ENCODE results near the gene OMD.
"Not testable (repeated sequence)": the region's sequence is repeated elsewhere in the genome, so short reads cannot be mapped to it uniquely, and the experiment has no call there.

Gene OMD

DNA sequence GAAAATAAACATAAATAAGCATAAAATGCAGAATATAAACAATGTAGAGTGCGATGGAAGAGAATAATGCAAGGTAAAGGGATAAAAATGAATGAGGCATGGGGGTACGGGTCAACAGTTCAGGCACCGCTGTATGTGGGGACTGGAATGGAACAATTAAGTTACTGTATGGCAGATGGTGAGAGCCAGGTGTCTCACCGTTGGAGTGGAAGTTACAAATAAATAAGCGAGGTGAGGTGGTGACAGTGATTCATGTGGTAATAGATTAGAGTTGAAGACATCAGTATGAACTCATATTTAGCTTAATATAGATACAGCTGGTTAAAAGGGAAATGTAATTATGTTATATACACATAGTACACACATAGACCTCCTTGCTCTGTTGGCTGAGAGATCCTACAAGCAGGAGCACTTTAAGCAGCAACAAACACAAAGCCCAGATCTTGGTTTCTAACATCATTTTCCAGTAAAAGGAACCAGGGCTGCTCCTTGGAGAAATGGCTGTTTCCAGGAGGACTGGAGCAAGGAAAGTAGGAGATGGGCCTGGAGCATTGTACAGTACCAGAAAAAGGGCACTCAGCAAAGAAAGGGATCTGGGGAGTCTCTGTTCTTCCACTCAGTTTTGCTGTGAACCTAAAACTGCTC, 2.4 kb upstream of the OMD start:
- H3K27ac ChIP-seq (ENCODE audit: low read depth, low read length) = no peak overlapping the region
- no peak overlapping the region for H2BK120ac ChIP-seq (ENCODE audit: low read depth, low read length)
- H2BK5ac ChIP-seq (ENCODE audit: low read length) = no peak overlapping the region
- H3K23ac ChIP-seq (ENCODE audit: low read length) = no peak overlapping the region
- no peak overlapping the region for H3K4ac ChIP-seq (ENCODE audit: low read depth, low read length)
- H3K56ac ChIP-seq (ENCODE audit: low read length) = no peak overlapping the region
- no peak overlapping the region for H3K4me3 ChIP-seq (ENCODE audit: low read length)
- H2AK5ac ChIP-seq (ENCODE audit: low read length) = no peak overlapping the region
- no peak overlapping the region for H3K9ac ChIP-seq (ENCODE audit: low read length)
- DNase-seq = no peak
- no peak overlapping the region for H4K8ac ChIP-seq (ENCODE audit: low read depth, low read length)
- H4K5ac ChIP-seq (ENCODE audit: low read length) = no peak overlapping the region
- H3K4me1 ChIP-seq (ENCODE audit: control insufficient read depth, low read depth, low read length) = no peaks in the 10 kb centered on the region
- no peaks in the 10 kb centered on the region for H3K79me2 ChIP-seq (ENCODE audit: control insufficient read depth, insufficient read depth, low read length)
- H3K79me1 ChIP-seq (ENCODE audit: low read length) = no peaks in the 10 kb centered on the region
- no CpG with 5 or more reads among the region's 5 CpGs for WGBS (ENCODE audit: extremely low coverage, insufficient coverage, low lambda C conversion rate)
- H3K27me3 ChIP-seq (ENCODE audit: insufficient read depth, low read length, poor library complexity) = no peaks in the 10 kb centered on the region
- H3K18ac ChIP-seq (ENCODE audit: low read length) = no peak overlapping the region
- H3K4me2 ChIP-seq (ENCODE audit: low read length) = no peak overlapping the region
- no peaks in the 10 kb centered on the region for H3K36me3 ChIP-seq (ENCODE audit: control insufficient read depth, insufficient read depth, low read length)
- no peak overlapping the region for H2BK15ac ChIP-seq (replicated peaks; ENCODE audit: low read depth)

DNA sequence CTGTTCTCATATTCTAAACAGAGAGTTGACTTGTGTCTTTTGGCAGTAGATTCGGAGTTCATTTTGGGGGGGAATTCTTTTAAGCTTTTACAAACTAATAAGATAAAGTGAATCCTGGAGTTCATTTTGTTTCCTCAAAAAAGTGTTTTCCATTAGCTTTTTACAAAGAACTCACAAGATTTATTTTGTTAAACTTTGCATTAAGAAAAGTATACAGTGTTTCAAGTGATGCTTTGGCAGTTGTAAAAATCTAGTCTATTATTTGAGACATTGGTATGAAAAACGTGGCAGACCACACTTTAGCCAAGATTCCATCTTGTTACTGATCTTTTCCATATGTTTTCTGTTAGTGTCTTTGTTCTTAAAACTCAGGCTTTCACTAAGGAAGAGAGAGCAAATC, 1.2 kb upstream of the OMD start:
- H3K4ac ChIP-seq (ENCODE audit: low read depth, low read length) = no peak overlapping the region
- no peak overlapping the region for H3K56ac ChIP-seq (ENCODE audit: low read length)
- H2BK15ac ChIP-seq (replicated peaks; ENCODE audit: low read depth) = no peak overlapping the region
- DNase-seq = no peak
- no peak overlapping the region for H3K9ac ChIP-seq (ENCODE audit: low read length)
- no peak overlapping the region for H2BK120ac ChIP-seq (ENCODE audit: low read depth, low read length)
- H4K5ac ChIP-seq (ENCODE audit: low read length) = no peak overlapping the region
- H3K23ac ChIP-seq (ENCODE audit: low read length) = no peak overlapping the region
- no peaks in the 10 kb centered on the region for H3K79me1 ChIP-seq (ENCODE audit: low read length)
- H3K36me3 ChIP-seq (ENCODE audit: control insufficient read depth, insufficient read depth, low read length) = no peaks in the 10 kb centered on the region
- H3K79me2 ChIP-seq (ENCODE audit: control insufficient read depth, insufficient read depth, low read length) = no peaks in the 10 kb centered on the region
- H2BK5ac ChIP-seq (ENCODE audit: low read length) = no peak overlapping the region
- H3K18ac ChIP-seq (ENCODE audit: low read length) = no peak overlapping the region
- H3K4me2 ChIP-seq (ENCODE audit: low read length) = no peak overlapping the region
- H3K4me3 ChIP-seq (ENCODE audit: low read length) = no peak overlapping the region
- no CpG with 5 or more reads among the region's 2 CpGs for WGBS (ENCODE audit: extremely low coverage, insufficient coverage, low lambda C conversion rate)
- H4K8ac ChIP-seq (ENCODE audit: low read depth, low read length) = no peak overlapping the region
- no peaks in the 10 kb centered on the region for H3K27me3 ChIP-seq (ENCODE audit: insufficient read depth, low read length, poor library complexity)
- H3K4me1 ChIP-seq (ENCODE audit: control insufficient read depth, low read depth, low read length) = no peaks in the 10 kb centered on the region
- H3K27ac ChIP-seq (ENCODE audit: low read depth, low read length) = no peak overlapping the region
- no peak overlapping the region for H2AK5ac ChIP-seq (ENCODE audit: low read length)

DNA sequence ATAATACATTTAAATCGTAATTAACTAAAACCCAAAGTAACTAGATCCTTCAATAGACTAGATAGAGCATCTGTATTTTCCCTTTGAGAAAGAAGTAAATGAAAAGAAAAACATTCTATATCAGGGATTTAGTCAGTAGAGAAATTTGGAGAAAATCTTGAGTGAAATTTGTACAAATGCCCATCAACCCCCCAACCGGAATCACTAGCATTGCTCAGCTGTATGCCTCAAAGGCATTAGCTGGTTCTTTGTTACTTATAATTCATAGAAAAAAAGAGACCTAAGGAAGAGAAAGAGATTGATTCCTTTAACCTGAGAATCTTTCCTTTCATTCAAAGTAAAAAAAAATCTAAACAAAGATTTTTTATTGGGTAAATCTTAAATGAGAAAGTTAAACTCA, 659 bp downstream of the OMD start:
- no peaks in the 10 kb centered on the region for H3K79me1 ChIP-seq (ENCODE audit: low read length)
- no peaks in the 10 kb centered on the region for H3K4me1 ChIP-seq (ENCODE audit: control insufficient read depth, low read depth, low read length)
- no peaks in the 10 kb centered on the region for H3K79me2 ChIP-seq (ENCODE audit: control insufficient read depth, insufficient read depth, low read length)
- WGBS (ENCODE audit: extremely low coverage, insufficient coverage, low lambda C conversion rate) = 100% methylated on average over 1 of the region's 2 CpGs
- no peak overlapping the region for H2BK5ac ChIP-seq (ENCODE audit: low read length)
- H4K8ac ChIP-seq (ENCODE audit: low read depth, low read length) = no peak overlapping the region
- H3K18ac ChIP-seq (ENCODE audit: low read length) = no peak overlapping the region
- H3K27ac ChIP-seq (ENCODE audit: low read depth, low read length) = no peak overlapping the region
- H3K56ac ChIP-seq (ENCODE audit: low read length) = no peak overlapping the region
- H3K27me3 ChIP-seq (ENCODE audit: insufficient read depth, low read length, poor library complexity) = no peaks in the 10 kb centered on the region
- H3K23ac ChIP-seq (ENCODE audit: low read length) = no peak overlapping the region
- no peaks in the 10 kb centered on the region for H3K36me3 ChIP-seq (ENCODE audit: control insufficient read depth, insufficient read depth, low read length)
- no peak overlapping the region for H2BK15ac ChIP-seq (replicated peaks; ENCODE audit: low read depth)
- DNase-seq = no peak
- no peak overlapping the region for H3K4ac ChIP-seq (ENCODE audit: low read depth, low read length)
- H4K5ac ChIP-seq (ENCODE audit: low read length) = no peak overlapping the region
- no peak overlapping the region for H2AK5ac ChIP-seq (ENCODE audit: low read length)
- no peak overlapping the region for H3K9ac ChIP-seq (ENCODE audit: low read length)
- H2BK120ac ChIP-seq (ENCODE audit: low read depth, low read length) = no peak overlapping the region
- no peak overlapping the region for H3K4me3 ChIP-seq (ENCODE audit: low read length)
- H3K4me2 ChIP-seq (ENCODE audit: low read length) = no peak overlapping the region

DNA sequence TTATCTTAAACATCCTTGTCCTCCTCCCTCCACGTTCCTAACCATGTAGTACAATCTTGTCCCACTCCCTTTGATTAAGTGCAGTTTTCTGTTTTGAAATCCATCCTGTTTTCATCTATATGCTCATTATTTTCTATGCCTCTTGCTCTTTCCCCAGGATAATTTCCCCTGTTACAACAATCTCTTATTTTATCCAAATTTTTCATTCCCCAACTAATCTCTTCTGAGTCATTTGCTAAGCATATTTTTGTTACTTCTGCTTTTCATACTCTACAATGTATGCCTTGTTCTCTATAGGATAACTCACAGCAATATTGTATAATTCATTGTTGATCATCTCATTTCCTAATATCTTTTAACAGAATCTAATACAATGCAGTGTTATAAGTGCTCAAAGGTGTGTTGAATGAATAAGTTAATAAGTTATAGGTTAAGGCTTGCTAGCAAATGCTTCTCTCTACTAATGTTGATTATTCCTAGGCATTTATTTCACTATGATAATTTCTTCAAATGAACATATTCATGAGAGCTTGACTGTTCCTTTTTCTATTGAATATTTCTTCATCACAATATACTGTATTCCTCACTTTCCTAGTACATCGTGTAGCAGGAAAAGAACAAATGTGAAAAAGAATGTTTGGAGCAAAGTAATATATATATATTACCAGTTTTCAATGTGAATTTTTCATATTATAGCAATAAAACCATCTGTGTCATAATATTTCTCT, 1.5 kb downstream of the OMD start:
- no peak overlapping the region for H2BK5ac ChIP-seq (ENCODE audit: low read length)
- no peak overlapping the region for H3K27ac ChIP-seq (ENCODE audit: low read depth, low read length)
- H2BK120ac ChIP-seq (ENCODE audit: low read depth, low read length) = no peak overlapping the region
- no peak overlapping the region for H3K4me2 ChIP-seq (ENCODE audit: low read length)
- H3K4ac ChIP-seq (ENCODE audit: low read depth, low read length) = no peak overlapping the region
- H2AK5ac ChIP-seq (ENCODE audit: low read length) = no peak overlapping the region
- H3K79me2 ChIP-seq (ENCODE audit: control insufficient read depth, insufficient read depth, low read length) = no peaks in the 10 kb centered on the region
- H3K9ac ChIP-seq (ENCODE audit: low read length) = no peak overlapping the region
- no peak overlapping the region for H4K5ac ChIP-seq (ENCODE audit: low read length)
- H3K23ac ChIP-seq (ENCODE audit: low read length) = no peak overlapping the region
- WGBS (ENCODE audit: extremely low coverage, insufficient coverage, low lambda C conversion rate) = no CpG with 5 or more reads among the region's 2 CpGs
- DNase-seq = no peak
- H3K36me3 ChIP-seq (ENCODE audit: control insufficient read depth, insufficient read depth, low read length) = no peaks in the 10 kb centered on the region
- H4K8ac ChIP-seq (ENCODE audit: low read depth, low read length) = no peak overlapping the region
- H3K27me3 ChIP-seq (ENCODE audit: insufficient read depth, low read length, poor library complexity) = no peaks in the 10 kb centered on the region
- H3K79me1 ChIP-seq (ENCODE audit: low read length) = no peaks in the 10 kb centered on the region
- H2BK15ac ChIP-seq (replicated peaks; ENCODE audit: low read depth) = no peak overlapping the region
- no peak overlapping the region for H3K18ac ChIP-seq (ENCODE audit: low read length)
- no peaks in the 10 kb centered on the region for H3K4me1 ChIP-seq (ENCODE audit: control insufficient read depth, low read depth, low read length)
- no peak overlapping the region for H3K4me3 ChIP-seq (ENCODE audit: low read length)
- no peak overlapping the region for H3K56ac ChIP-seq (ENCODE audit: low read length)

DNA sequence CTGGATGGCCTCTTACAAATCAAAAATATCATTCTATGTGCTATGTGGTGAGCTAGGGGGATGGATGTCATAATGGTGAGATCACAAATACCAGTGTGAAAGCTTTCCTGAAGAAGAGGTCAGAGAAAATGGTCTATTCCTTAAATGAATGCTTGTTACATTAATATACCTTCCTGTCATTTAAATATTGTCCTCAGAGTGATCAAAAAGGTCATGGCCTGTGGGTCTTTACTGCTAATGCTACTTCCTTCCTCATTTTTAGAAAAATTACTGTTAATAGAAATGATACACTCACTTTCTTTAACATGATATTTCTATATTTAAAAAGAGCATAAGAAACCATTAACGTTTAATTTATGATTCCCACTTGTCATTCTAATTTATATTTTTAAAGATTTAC, 9.7 kb downstream of the OMD start:
- Histone ChIP-seq H3K4me3 (ENCODE audit: low read length) (no peak overlapping the region), H3K79me1 (ENCODE audit: low read length) (no peaks in the 10 kb centered on the region), H4K5ac (ENCODE audit: low read length) (no peak overlapping the region), H2BK5ac (ENCODE audit: low read length) (no peak overlapping the region), H3K36me3 (ENCODE audit: control insufficient read depth, insufficient read depth, low read length) (no peaks in the 10 kb centered on the region), H3K4ac (ENCODE audit: low read depth, low read length) (no peak overlapping the region), H3K27ac (ENCODE audit: low read depth, low read length) (no peak overlapping the region), H2BK15ac (replicated peaks; ENCODE audit: low read depth) (no peak overlapping the region), H3K4me2 (ENCODE audit: low read length) (no peak overlapping the region), H3K4me1 (ENCODE audit: control insufficient read depth, low read depth, low read length) (no peaks in the 10 kb centered on the region), H3K56ac (ENCODE audit: low read length) (no peak overlapping the region), H3K23ac (ENCODE audit: low read length) (no peak overlapping the region), H3K79me2 (ENCODE audit: control insufficient read depth, insufficient read depth, low read length) (no peaks in the 10 kb centered on the region), H3K18ac (ENCODE audit: low read length) (no peak overlapping the region), H3K27me3 (ENCODE audit: insufficient read depth, low read length, poor library complexity) (no peaks in the 10 kb centered on the region), H3K9ac (ENCODE audit: low read length) (no peak overlapping the region), H2AK5ac (ENCODE audit: low read length) (no peak overlapping the region), H4K8ac (ENCODE audit: low read depth, low read length) (no peak overlapping the region), H2BK120ac (ENCODE audit: low read depth, low read length) (no peak overlapping the region)
- no CpG with 5 or more reads among the region's 1 CpG for WGBS (ENCODE audit: extremely low coverage, insufficient coverage, low lambda C conversion rate)
- DNase-seq = peak; percentile 16

DNA sequence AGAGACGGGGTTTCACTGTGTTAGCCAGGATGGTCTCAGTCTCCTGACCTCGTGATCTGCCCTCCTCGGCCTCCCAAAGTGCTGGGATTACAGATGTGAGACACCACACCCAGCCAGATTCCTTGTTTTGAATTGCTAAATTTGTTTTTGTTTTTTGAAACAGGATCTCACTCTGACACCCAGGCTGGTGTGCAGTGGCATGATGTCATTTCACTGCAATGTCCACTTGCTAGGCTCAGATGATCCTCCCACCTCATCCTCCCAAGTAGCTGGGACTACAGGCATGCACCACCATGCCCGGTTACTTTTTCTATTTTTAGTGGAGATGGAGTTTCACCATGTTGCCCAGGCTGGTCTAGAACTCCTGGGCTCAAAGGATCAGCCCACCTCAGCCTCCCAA, 13.1 kb downstream of the OMD start:
- not testable (repeated sequence) for H3K79me1 ChIP-seq (ENCODE audit: low read length)
- whole genome bisulfite sequencing (ENCODE audit: extremely low coverage, insufficient coverage, low lambda C conversion rate) = no CpG with 5 or more reads among the region's 4 CpGs

More for the DNA sequence above, 13.1 kb downstream of the OMD start:
- H3K56ac ChIP-seq (ENCODE audit: low read length); H3K9ac ChIP-seq (ENCODE audit: low read length); H3K18ac ChIP-seq (ENCODE audit: low read length); H2BK120ac ChIP-seq (ENCODE audit: low read depth, low read length); H2BK5ac ChIP-seq (ENCODE audit: low read length); H3K27me3 ChIP-seq (ENCODE audit: insufficient read depth, low read length, poor library complexity); H4K8ac ChIP-seq (ENCODE audit: low read depth, low read length); H4K5ac ChIP-seq (ENCODE audit: low read length); H2BK15ac ChIP-seq (replicated peaks; ENCODE audit: low read depth); H3K4me1 ChIP-seq (ENCODE audit: control insufficient read depth, low read depth, low read length); H3K79me2 ChIP-seq (ENCODE audit: control insufficient read depth, insufficient read depth, low read length); H3K4me3 ChIP-seq (ENCODE audit: low read length); H3K27ac ChIP-seq (ENCODE audit: low read depth, low read length); H2AK5ac ChIP-seq (ENCODE audit: low read length); H3K36me3 ChIP-seq (ENCODE audit: control insufficient read depth, insufficient read depth, low read length); H3K4me2 ChIP-seq (ENCODE audit: low read length); H3K4ac ChIP-seq (ENCODE audit: low read depth, low read length); H3K23ac ChIP-seq (ENCODE audit: low read length): not testable (repeated sequence)
- DNase-seq = peak; percentile 21
